Aorta (tissue), 5 donors: ENCODE data around the gene CAPN8. TPM values are rescaled to one million over a fixed set of nuclear protein-coding genes. Genes with fewer than 3 reads are reported as not detected.

Experiments
- ATAC-seq: fragments of 200-7000 bp; cut with Tn5 transposase; one replicate; pipeline ENCODE4 v1.9.1; 2022; ENCODE audit warnings: moderate library complexity; ENCODE audit not compliant: low FRiP score
- DNase-seq, 2 donors: peaks; one replicate each; pipeline ENCODE4 v3.0.0-alpha.2; 2020
- H3K27ac ChIP-seq, 2 donors: one replicate each; pipeline ENCODE4 v1.5.1; 2013; ENCODE audit warnings: low read length in 2 of 2, mild to moderate bottlenecking in 2 of 2, moderate library complexity in 2 of 2, control low read depth in 1 of 2, inconsistent platforms in 1 of 2, low read depth in 1 of 2
- H3K27me3 ChIP-seq, 2 donors: one replicate each; pipeline ENCODE4 v1.6.1; 2013; ENCODE audit warnings: control low read depth in 1 of 2, low read length in 1 of 2, mild to moderate bottlenecking in 1 of 2, moderate library complexity in 1 of 2; ENCODE audit not compliant: insufficient read depth in 2 of 2, control insufficient read depth in 1 of 2
- H3K36me3 ChIP-seq, 2 donors: one replicate each; pipeline ENCODE4 v1.6.1; 2013; ENCODE audit warnings: control low read depth in 1 of 2, low read length in 1 of 2, mild to moderate bottlenecking in 1 of 2; ENCODE audit not compliant: insufficient read depth in 2 of 2, control insufficient read depth in 1 of 2
- H3K4me1 ChIP-seq, 2 donors: one replicate each; pipeline ENCODE4 v1.6.1; 2013; ENCODE audit warnings: low read length in 2 of 2, control low read depth in 1 of 2, mild to moderate bottlenecking in 1 of 2, moderate library complexity in 1 of 2; ENCODE audit not compliant: insufficient read depth in 2 of 2, control insufficient read depth in 1 of 2
- H3K4me3 ChIP-seq, 2 donors: one replicate each; pipeline ENCODE4 v1.5.1; 2013; ENCODE audit warnings: low read length in 2 of 2, control low read depth in 1 of 2, mild to moderate bottlenecking in 1 of 2
- H3K9me3 ChIP-seq: one replicate; pipeline ENCODE4 v1.6.1; 2013; ENCODE audit warnings: mild to moderate bottlenecking, low read length; ENCODE audit not compliant: control insufficient read depth
- WGBS, 2 donors: extraction: QIAGEN DNeasy Blood & Tissue Kit; methylation state at CpG; one replicate each; pipeline ENCODE4 v1.1.7; 2013; 5-methylcytosine and 5-hydroxymethylcytosine counted together
- intact Hi-C, 2 donors: fragments of 100-400 bp; cut with DNase I; formaldehyde crosslinking; loops; one replicate each; pipeline versions ENCODE4 v1.14.2 to v1.15.0; 2022
- polyA plus RNA-seq, 2 donors: library from polyadenylated mRNA; stranded (reverse); fragments of 200-250 nt; gene quantifications; one replicate each; pipeline ENCODE4 v1.2.3, GENCODE V29; 2013
- total RNA-seq, 2 donors: library from RNA; stranded (reverse); fragmentation: NEBNext Ultra II Directional; extraction: Animal tissue kit (Norgen Biotek cat#: 25700); gene quantifications; one replicate each; pipeline ENCODE4 v1.2.1, GENCODE V29; 2021
- donor health status: healthy with polysubstance abuse.
- donor health status: Bipolar disorder and iron deficiency.
- donor health status: DM: no; HTN: no; CAD: no.
- donor health status: DM: no; HTN: no; CAD: no.
- donor health status: DM: yes; HTN: yes; CAD: no.

Gene CAPN8
- total and polyA plus RNA-seq, 4 donors, result 0.33 to 2.9 (median 0.45) TPM; not detected in 1

DNA sequence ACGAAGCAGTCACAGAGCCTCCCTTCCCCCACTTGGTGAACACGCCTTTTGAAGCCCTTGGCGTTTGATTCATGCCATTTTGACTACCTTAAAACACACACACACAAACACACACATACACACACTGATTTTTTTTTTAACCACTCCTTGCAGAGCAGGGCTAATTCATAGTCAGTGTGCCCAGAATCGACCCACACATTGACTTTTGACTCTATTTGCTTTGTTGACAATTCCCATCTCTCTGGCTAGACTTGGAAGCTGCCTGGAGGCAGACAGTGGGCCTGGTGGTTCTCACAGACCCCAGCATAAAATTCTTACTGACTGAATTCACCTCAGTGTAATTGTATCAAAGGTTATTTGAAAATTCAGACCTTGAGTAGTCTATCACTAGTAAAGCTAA, 30.3 kb downstream of the CAPN8 start:
- Histone ChIP-seq H3K4me1 (no peaks in the 10 kb centered on the region), H3K27ac (no peak overlapping the region), H3K27me3 (no peaks in the 10 kb centered on the region), H3K9me3 (peaks cover 6% of the 10 kb centered on the region), H3K36me3 (no peaks in the 10 kb centered on the region), H3K4me3 (no peak overlapping the region)
- DNase-seq (no peak), ATAC-seq (no peak)
- intact Hi-C loops, result no loop called here
- WGBS, 2 donors, result 52 to 56% methylated on average over 4 of the region's 4 CpGs

DNA sequence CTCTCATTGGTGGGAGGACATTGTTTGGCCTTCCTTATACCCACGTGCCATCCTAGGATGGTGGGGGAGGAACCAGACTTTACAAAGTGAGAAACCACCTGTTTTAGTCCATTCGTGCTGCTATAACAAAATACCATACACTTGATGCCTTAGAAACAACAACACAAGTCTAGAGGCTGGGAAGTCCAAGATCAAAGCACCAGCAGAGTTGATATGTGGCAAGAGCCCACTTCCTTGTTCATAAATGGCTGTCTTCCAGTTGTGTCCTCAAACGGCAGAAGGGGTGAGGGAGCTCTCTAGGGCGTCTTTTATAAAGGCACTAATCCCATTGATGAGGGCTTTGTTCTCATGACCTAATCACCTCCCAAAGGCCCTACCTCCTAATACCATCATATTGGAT, 31.1 kb downstream of the CAPN8 start:
- H3K4me3 ChIP-seq, result no peak overlapping the region
- no peaks in the 10 kb centered on the region for H3K27me3 ChIP-seq
- no peak for DNase-seq
- H3K36me3 ChIP-seq, result no peaks in the 10 kb centered on the region
- intact Hi-C loops, result no loop called here
- H3K9me3 ChIP-seq, result peaks cover 4% of the 10 kb centered on the region
- 62 to 72% methylated on average over 4 of the region's 4 CpGs for WGBS, 2 donors
- no peaks in the 10 kb centered on the region for H3K4me1 ChIP-seq
- no peak for ATAC-seq
- H3K27ac ChIP-seq, result no peak overlapping the region

- 32 to 40% methylated on average over 6 of the region's 6 CpGs for WGBS, 2 donors
These were observed 33.5 kb downstream of the CAPN8 start for GRCh38 chr1:223631956-223632355.

GRCh38 chr1:223631473-223631872, 34.0 kb downstream of the CAPN8 start:
- peaks cover 2% of the 10 kb centered on the region for H3K9me3 ChIP-seq
- no peak overlapping the region for H3K27ac ChIP-seq
- DNase-seq, result no peak
- WGBS, 2 donors, result 15 to 21% methylated on average over 2 of the region's 2 CpGs
- no peaks in the 10 kb centered on the region for H3K36me3 ChIP-seq
- H3K4me3 ChIP-seq, result no peak overlapping the region
- H3K4me1 ChIP-seq, result no peaks in the 10 kb centered on the region
- intact Hi-C loops, result no loop called here
- ATAC-seq, result no peak
- H3K27me3 ChIP-seq, result no peaks in the 10 kb centered on the region

More at GRCh38 chr1:223631956-223632355, 33.5 kb downstream of the CAPN8 start:
- Histone ChIP-seq H3K27ac (no peak overlapping the region), H3K4me3 (no peak overlapping the region), H3K27me3 (no peaks in the 10 kb centered on the region), H3K9me3 (peaks cover 2% of the 10 kb centered on the region), H3K4me1 (no peaks in the 10 kb centered on the region), H3K36me3 (no peaks in the 10 kb centered on the region)
- DNase-seq (no peak), ATAC-seq (no peak)
- intact Hi-C loops, result no loop called here

DNA sequence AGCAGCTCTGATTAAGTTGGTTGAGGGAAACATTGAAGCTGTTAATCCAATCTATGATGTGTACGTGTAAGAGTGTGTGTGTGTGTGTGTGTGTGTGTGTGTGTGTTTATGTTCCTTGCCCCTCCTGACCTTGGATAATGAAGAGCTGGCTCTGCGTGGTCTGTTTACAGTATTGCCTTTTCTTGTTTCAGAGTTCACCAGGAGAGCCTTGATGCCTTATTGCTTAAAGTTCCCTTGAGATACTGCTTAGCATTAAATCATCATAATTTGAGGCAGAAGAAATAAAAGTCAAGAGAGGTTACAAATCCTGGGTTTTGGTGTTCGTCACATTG, 36.4 kb downstream of the CAPN8 start:
- H3K9me3 ChIP-seq, result peaks cover 2% of the 10 kb centered on the region
- ATAC-seq, result no peak
- H3K27ac ChIP-seq, result no peak overlapping the region
- no peaks in the 10 kb centered on the region for H3K36me3 ChIP-seq
- intact Hi-C loops, result no loop called here
- no peak overlapping the region for H3K4me3 ChIP-seq
- WGBS, 2 donors, result 66 to 69% methylated on average over 3 of the region's 3 CpGs
- no peak for DNase-seq
- no peaks in the 10 kb centered on the region for H3K4me1 ChIP-seq
- H3K27me3 ChIP-seq, result no peaks in the 10 kb centered on the region

DNA sequence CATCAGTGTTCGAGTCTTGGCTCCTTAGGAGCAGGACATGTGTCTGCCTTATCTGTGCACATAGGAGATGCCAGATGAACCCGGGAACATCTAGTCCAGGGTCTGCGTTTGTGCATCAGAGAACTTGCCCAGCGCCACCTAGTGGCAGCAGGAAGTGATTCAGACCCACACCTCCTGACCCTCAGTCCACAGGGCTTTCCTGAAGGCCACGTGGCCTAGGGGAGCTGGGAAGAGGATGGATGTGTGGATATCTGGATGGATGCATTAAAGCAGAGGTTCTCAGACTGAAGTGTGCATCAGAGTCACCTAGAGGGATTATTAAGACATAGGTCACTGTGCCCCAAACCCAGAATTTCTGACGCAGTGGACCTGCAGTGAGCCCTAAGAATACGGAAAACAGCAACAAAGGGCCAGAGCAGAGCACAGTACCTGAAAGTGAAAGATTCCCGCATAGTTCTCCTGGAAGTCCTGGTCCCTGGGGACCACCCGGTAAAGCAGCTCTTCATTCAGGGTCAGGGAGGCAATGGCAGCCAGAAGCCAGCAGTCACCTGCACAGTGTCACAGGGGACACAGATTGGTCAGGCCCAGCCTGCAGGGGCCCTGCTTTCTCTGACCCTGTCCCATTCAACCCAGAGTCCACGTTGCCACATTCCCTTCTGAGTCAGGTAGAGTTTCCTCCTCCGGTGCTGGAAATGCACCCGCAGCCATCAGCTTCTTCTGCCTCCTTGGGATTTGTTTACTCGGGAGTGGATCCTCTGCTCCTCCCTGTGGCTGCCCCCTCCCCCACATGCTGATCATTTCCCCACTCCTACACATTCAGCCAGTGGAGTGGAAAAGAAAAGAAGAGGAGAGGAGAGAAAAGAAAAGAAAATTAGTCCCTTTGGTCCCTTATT, 37.0 kb downstream of the CAPN8 start:
- Histone ChIP-seq H3K4me3 (no peak overlapping the region), H3K27ac (no peak overlapping the region), H3K4me1 (no peaks in the 10 kb centered on the region), H3K9me3 (peaks cover 2% of the 10 kb centered on the region), H3K27me3 (no peaks in the 10 kb centered on the region), H3K36me3 (no peaks in the 10 kb centered on the region)
- peak; percentile 57 to 78 for DNase-seq
- intact Hi-C loops, result no loop called here
- 55 to 59% methylated on average over 13 of the region's 13 CpGs for WGBS, 2 donors
- no peak for ATAC-seq

DNA sequence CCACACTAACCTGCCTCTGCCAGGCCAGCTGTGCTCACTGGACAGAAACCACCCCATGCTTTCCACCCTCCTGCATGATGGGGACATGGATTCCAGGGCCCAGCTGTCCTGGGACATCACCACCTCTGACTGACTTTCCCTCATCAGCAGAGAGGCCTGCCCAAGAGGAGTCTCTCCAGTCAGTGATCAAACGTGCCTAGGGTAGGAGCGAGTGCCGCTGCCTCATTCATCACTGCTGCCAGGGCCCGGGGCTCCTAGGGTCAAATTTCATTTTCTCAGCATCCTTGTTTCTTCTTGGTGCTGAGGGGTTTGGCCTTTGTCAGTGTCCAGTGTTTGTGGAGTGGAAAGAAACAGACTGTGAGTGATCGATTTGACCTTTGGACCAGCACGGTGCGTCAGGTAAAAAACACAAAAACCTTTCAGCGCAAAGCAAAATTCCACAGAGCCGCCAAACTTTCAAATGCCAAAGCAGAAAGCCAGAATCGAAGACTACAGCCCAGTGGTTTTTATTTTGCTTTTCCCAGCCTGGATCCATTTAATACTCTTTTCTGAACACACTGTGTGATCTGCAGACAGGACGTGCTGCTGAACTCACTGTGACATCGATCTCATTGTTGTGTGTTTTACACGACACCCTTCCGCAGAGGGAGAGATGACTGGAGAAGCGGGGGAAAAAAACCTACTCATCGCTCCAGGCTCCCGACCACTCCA, 43.2 kb downstream of the CAPN8 start:
- 61 to 63% methylated on average over 17 of the region's 17 CpGs for WGBS, 2 donors
- H3K9me3 ChIP-seq, result no peaks in the 10 kb centered on the region
- no peak overlapping the region for H3K27ac ChIP-seq
- no peaks in the 10 kb centered on the region for H3K4me1 ChIP-seq
- H3K4me3 ChIP-seq, result no peak overlapping the region
- H3K27me3 ChIP-seq, result peaks cover 0 to 1% of the 10 kb centered on the region in 2 donors
- H3K36me3 ChIP-seq, result no peaks in the 10 kb centered on the region
- intact Hi-C loops, result no loop called here
- DNase-seq, result no peak
- no peak for ATAC-seq

GRCh38 chr1:223621312-223621734, 44.2 kb downstream of the CAPN8 start:
- H3K9me3 ChIP-seq, result no peaks in the 10 kb centered on the region
- 88 to 95% methylated on average over 10 of the region's 10 CpGs for WGBS, 2 donors
- ATAC-seq (no peak), DNase-seq (no peak)
- intact Hi-C loops, result no loop called here
- H3K27ac ChIP-seq, result no peak overlapping the region
- no peaks in the 10 kb centered on the region for H3K4me1 ChIP-seq
- H3K27me3 ChIP-seq, result peaks cover 0 to 1% of the 10 kb centered on the region in 2 donors
- H3K4me3 ChIP-seq, result no peak overlapping the region
- no peaks in the 10 kb centered on the region for H3K36me3 ChIP-seq
